Globus pallidus (tissue), 1 donor: ENCODE results near the gene HPSE2.
"Not testable (repeated sequence)": the region's sequence is repeated elsewhere in the genome, so short reads cannot be mapped to it uniquely, and the experiment has no call there.

ENCODE experiments used
- DNase-seq: peaks from one replicate; pipeline ENCODE4 v3.0.0-alpha.2; 2015; ENCODE audit warnings: low spot score

Gene HPSE2

DNA sequence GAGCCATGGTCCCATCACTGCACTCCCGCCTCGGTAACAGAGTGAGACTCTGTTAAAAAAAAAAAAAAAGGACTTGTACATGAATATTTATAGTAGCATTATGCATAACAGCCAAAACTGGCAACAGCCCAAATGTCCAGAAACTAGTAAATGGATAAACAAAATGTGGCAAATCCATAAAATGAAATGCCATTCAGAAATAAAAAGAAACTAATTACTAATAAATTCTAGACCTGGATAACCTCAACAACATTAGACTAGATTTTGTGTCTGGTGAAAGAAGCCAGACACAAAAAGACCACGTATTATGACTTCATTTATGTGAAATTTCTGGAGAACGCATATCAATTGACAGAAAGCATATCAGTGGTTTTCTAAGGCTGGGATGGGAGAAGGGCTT lies 74.5 kb downstream of the HPSE2 start:
- no peak for DNase-seq

DNA sequence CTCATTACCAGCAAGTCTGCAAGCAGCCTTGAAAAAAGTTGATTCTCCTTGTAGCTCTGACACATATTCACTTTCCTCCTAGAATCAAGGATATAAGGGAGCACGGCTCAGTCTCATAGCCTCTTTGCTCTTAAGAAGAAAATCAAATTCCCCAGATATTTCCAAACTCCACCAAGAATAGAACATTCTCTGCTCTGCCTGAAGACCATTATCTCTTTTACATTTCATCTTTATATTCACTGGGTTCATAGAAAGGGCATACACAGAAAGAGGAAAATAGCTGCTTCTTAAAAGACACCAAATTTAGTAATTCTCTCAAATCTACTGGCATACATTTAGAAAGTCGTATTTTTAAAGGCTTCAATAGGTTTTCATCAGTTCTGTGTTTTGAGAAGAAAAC lies 92.0 kb downstream of the HPSE2 start:
- DNase-seq, result no peak

DNA sequence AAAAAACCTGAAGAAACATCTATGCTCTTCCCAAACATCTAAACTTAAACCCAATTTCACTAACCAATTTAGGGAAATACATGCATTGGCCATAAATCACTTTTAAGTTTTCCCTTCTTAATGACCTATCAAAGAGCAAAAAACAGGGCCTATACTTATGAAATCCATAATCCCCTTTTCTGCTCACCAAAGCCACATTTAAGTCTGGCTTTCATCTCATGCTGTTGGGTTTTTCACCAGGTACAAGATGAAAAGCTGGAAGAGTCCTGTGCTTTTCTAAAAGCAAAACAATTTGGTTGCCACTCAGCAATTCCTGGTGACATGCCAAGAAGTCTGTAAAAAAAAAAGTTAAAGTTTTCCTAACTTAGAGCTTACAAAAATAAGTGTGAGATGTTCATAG lies 92.6 kb downstream of the HPSE2 start:
- DNase-seq, result peak; percentile 5

DNA sequence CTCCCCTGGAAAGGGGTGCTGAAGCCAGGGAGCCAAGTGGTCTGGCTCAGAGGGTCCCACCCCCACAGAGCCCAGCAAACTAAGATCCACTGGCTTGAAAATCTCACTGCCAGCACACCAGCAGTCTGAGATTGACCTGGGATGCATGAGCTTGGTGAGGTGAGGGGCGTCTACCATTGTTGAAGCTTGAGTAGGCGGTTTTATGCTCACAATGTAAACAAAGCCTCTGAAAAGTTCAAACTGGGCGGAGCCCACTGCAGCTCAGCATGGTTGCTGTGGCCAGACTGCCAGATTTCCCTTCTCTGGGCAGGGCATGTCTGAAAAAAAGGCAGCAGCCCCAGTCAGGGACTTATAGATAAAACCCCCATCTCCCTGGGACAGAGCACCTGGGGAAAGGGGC lies 102.8 kb downstream of the HPSE2 start:
- DNase-seq, result not testable (repeated sequence)

GRCh38 chr10:99125879-99126278 lies 109.8 kb downstream of the HPSE2 start:
- no peak for DNase-seq

- DNase-seq, result no peak
These were observed 111.3 kb downstream of the HPSE2 start for GRCh38 chr10:99124376-99124775.

- no peak for DNase-seq
These were observed 111.8 kb downstream of the HPSE2 start for GRCh38 chr10:99123851-99124250.

DNA sequence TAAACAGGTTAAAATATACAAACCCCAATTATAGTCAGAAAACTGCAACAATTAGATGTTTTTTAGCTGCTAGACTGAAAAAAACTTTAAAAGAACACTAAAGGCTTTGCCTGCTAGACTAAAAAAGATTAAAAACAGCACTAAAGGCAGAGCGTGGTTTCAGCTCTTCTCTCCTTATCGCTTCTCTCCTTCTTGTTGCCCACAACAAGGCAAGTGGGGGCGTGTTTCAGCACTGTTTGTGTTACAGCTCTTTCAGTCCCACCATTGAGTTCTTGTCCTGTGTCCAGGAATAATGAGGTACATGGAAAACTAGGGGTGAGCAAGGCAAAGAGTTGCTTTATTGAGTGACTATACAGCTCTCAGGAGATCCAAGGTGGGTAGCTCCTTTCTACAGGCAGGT lies 112.3 kb downstream of the HPSE2 start:
- DNase-seq, result no peak

GRCh38 chr10:99119258-99119748 lies 116.3 kb downstream of the HPSE2 start:
- no peak for DNase-seq

- DNase-seq, result no peak
These were observed 119.9 kb downstream of the HPSE2 start for GRCh38 chr10:99115703-99116102.

GRCh38 chr10:99085358-99085757 lies 150.3 kb downstream of the HPSE2 start:
- no peak for DNase-seq

- DNase-seq, result peak; percentile 65
These were observed 151.5 kb downstream of the HPSE2 start for GRCh38 chr10:99084161-99084560.

DNA sequence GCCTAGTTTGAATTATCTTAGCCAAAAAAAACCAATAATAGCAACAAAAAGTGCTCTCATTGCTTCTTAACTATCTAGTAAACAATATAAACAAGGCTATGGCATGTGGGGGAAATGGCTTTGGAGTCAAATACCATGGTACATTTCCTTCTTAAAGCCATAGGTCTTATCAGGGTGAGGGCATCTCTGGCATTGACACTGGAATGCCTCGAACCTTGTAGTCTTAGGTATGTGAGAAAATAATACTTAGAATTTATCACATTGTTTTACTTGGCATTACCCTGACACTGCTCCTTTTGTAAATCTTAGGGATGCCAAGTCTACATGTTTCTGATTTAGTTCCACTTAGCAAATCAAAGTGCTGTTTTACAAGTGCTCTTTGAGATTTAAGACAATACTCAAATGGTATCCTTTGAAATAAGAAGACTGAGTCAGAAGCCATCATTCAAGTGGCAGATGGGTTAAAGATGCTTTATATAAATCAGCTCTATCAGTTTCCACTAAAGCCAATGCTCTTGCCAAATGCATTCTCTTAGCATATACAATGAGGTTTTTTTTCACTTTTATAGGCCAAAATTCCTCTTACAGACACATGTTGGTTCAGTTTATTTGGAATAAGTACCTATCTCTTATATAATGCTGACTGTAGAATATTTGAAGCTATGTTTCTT lies 155.2 kb downstream of the HPSE2 start:
- DNase-seq, result no peak

DNA sequence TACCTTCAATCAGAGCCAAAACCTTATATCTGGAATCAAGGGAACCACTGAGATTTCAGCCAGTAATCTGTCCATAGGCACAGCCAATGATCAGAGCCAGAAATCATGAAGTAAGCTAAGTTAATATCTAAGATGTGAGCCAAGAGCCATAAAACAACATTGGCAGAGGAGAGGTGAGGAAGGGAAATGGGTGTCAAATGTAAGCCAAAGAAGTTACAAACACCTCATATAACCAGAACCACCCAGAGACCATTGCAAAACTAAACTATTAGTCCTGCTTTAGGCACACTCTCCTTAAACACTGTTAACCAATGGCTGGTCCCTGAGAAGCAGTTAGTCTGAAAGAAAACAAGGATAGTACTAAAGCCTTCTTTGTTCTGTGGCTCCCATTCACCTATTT lies 173.1 kb downstream of the HPSE2 start:
- DNase-seq, result no peak

DNA sequence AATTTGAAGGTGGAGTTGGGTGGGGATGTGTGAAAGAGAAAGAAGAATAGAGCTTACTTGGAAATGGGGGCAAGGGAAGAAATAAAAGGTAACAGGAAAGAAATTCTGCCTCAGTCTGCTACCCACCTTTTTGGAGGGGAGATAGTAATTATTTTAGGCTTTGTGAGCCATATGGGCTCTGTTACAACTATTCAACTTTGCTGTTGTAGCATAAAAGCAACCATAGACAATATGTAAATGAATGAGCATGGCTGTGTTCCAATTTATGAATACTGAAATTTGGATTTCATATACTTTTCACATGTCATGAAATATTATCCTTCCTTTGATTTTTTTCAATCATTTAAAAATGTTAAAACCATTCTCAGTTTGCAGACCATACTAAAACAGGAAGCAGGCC lies 176.9 kb downstream of the HPSE2 start:
- DNase-seq, result no peak

DNA sequence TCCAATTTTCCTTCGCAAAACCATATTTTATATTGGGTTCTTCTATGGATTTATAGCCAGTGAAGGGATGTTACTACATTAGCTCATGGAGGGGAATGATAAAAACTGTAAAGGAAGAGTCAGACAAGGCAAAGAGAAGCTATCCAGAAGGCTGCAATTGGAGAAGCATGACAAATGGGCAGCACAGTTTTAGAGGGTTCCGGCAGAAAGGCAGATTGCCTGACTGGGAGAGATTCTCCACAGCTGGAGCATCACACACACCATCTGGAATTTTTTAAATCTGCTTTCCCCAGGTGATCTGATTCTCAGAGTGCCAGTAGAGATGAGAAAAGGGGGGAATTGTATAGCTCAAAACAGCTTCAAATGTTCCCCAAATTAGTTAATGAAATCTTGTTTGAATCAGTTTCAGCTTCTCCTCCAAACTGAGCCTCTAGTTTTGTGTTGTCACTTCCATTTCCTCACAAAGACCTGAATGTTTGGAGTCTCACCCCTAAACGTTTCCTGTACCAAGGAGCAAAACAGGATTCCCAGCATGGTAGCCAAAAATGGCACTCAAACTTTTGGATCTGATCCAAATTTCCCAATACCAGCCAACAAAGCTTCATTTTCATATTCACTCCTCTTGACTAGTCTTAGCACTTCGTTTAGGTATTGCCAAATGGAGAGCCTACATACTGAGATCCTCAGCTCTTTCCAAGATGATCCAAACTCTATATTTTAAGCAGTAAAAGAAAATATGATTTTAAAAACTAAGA lies 177.5 kb downstream of the HPSE2 start:
- no peak for DNase-seq

DNA sequence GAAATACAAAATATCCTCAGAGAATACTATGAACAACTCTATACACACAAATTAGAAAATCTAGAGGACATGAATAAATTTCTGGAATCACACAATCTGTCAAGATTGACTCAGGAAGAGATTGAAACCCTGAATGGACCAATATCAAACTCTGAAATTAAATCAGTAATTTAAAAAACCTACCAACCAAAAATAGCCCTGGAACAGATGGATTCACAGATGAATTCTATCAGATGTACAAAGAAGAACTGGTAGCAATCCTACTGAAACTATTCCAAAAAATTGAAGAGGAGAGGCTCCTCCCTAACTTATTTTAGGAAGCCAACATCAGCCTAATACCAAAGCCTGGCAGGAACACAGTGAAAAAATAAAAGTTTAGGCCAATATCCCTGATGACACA lies 190.0 kb downstream of the HPSE2 start:
- DNase-seq, result no peak

- DNase-seq, result no peak
These were observed 193.4 kb downstream of the HPSE2 start for GRCh38 chr10:99042051-99042771.

GRCh38 chr10:99041468-99041867 lies 194.2 kb downstream of the HPSE2 start:
- no peak for DNase-seq

GRCh38 chr10:99013885-99014284 lies 221.8 kb downstream of the HPSE2 start:
- DNase-seq, result no peak

DNA sequence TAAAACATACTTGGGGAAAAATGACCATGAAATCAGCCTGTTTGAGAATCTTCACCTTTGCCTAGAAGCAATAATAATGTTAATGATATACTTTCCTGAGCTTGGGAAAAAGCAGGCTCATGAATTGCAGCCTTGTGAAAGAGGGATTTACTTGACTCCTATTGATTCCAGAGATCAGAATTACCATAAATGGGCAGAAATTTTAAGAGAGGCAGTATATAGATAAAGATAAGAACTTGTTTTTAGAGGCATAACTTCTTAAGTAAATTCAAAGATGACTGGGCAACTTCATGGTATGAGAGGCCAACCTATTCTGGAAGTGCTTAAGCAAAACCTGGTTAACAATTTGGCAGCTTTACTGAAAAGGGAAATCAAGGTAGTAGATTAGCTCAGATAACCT lies 225.4 kb downstream of the HPSE2 start:
- DNase-seq, result no peak

- DNase-seq, result no peak
These were observed 227.6 kb downstream of the HPSE2 start for GRCh38 chr10:99008054-99008453.

DNA sequence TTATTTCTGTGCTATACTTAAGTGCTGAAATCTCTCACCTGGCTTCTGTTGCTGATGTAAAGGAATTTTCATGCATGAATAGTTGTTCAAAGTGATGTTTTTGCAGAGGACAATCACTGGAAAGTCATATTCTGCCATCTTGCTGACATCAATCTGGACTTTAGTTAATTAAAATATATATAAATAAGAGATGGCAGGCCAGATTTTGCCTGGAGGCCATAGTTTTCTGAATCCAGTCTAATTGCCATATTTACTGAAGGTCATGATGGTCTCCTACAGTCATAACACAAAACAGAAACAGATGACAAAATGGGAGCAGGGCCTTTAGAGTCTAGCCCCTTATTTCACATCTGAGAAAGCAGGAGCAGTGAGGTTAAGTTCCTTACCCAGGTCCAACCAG lies 228.2 kb downstream of the HPSE2 start:
- DNase-seq, result no peak
